Globus pallidus (tissue), 1 donor: Measurements from ENCODE around the gene CLDND2.

Experiments
- DNase-seq: peaks from one replicate; pipeline ENCODE4 v3.0.0-alpha.2; 2015; ENCODE audit warnings: low spot score

CLDND2 gene

DNA sequence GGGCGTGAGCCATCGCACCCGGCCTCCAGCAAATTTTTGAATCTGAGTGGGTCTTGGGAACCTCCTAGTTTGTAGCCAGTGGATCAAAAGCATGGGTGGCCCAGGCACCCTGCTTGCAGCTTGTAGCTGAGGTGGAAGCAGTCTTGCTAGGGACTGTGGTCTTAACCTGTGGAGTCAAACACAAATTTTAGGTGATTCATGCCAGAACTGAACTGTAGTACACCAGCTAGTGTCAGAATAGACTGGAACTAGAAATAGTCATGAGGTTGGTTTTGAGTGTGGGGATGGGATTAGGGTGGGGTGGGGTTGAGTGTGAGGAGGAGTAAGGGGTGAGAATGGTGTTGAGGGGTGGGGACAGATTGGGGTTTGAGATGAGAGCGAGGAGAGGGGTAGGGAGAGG is 13.2 kb upstream of the CLDND2 start:
- DNase-seq, result no peak

DNA sequence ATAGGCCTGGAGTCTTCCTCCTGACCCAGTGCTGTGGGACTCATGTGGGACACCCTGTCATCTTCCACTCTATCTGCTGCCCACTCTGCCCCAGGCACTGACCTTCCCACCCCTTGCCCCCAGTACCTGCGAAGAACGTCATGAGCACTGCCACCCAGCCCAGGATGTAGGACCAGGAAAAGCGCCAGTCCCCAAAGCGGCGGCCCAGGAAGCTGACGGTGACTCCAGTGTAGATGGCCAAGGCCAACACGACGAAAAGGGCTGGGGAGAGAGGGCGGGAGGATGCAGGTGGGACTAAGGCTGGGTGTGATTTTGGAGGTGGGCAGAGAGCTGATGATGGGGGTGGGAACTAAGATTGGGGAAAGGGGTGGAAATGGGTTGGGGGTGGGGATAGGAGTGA is 11.6 kb upstream of the CLDND2 start:
- no peak for DNase-seq

DNA sequence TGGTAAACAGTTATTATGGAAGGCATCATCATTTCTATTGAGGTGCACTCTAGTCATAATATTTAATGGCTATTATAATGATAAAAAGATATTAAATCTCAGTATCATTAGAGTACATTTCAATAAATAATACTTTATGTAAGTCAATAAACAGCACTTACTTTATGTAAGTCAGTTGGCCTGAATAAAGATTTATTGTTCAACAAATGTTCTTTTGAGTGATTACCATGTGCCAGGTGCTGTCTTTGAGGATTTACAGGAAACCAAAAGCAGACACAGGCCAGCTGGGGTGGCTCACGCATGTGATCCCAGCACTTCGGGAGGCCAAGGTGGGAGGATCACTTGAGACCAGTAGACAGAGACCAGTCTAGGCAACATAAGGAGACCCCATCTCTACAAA is 8.6 kb upstream of the CLDND2 start:
- no peak for DNase-seq

DNA sequence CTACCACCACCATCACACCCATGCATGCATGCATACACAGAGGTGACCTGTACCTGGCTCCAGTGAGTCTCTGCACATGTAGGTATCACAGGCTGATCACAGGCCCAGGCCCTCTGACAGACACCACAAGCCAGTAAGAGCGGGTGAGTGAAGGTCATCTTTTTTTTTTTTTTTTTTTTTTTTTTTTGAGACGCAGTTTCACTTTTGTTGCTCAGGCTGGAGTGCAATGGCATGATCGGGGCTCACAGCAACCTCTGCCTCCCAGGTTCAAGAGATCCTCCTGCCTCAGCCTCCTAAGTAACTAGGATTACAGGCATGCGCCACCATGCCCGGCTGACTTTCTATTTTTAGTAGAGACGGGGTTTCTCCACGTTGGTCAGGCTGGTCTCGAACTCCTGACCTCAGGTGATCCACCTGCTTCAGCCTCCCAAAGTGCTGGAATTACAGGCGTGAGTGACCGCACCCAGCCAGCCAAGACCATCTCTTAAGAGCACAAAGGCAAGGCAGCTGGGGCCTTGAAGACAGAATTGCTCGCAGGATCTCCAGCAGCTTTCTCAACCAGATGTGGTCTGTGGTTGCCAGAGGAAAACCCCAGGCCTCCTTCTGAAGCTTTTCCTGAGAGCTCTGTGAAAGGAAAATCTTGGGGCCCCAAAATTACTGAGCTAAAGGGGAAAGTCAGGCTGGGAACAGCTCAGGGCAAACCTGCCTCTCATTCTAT is 6.9 kb upstream of the CLDND2 start:
- no peak for DNase-seq

DNA sequence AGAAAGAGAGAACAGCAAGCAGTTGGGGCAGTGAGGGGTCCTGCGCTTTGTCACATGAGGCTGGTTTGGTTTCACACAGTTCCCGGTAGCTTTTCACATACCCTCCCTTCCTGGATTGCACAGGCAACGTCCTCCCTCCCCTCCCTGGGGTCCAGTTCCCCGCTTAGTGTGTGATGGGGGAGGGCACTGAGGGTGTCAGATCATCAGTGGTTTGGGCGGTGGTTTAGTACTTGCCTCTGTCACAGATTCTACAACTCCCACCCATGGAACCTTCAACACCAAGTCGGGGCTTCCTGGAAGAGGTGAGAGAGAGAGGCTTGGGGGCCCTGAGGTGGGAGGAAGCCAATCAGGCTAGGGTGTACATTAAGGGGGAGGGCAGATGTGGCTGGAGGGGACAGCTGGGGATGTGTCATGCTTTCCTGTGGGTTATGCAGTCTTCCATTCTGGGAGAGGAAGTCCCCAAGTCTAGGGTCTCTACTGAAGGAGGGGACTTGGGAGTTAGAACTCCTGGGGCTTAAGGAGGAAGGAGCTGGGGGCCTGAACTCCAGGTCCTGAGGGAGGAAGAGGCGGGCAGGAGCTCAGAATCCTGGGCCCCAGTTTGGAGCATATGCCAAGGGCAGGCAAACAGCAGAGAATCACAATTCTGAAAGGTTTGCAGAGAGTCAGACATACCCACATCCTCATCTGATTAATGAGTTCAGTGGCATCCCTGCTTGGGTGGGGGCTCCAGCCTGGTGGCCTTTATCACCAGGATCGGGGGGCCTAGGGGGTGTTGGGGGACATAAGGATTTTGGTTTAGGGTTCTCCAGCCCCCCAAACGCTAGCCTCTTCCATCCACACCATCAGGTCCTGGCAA is 4.1 kb upstream of the CLDND2 start, which contains the start of gene NKG7:
Gene NKG7, minus strand, starts transcription at position 6 of the 856 bp plus-strand sequence. CDS start 119 bp downstream, outside the sequence.
- DNase-seq, result no peak

DNA sequence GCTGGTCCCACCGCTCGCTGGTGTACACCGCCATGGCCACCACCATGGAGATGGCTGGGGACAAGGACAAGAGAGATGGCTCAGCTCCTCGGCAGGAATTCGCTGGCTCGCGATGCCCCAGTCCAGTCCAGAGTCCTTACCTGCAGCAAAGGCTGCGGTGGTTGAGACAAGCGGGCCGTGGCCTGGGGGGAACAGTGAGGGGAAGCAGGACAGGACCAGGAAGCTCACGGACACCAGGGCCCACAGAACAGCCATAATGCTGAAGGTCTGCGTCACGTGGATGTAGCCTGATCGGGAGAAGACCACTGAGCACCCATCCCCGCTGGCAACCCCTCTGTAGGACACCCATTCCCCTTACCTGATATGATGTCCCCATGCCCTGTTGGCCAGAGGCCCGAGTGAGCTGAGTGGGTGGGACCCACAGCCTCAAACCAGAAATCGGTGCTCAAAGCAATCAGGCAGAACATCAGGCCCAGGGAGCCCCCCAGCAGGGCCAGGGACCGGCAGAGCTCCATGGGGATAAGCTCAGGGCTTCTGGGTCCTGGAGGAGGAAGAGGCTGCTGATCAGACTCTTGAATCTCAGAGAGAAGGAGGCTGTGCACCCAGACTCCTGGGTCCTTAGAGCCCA is 3.3 kb upstream of the CLDND2 start:
- no peak for DNase-seq

DNA sequence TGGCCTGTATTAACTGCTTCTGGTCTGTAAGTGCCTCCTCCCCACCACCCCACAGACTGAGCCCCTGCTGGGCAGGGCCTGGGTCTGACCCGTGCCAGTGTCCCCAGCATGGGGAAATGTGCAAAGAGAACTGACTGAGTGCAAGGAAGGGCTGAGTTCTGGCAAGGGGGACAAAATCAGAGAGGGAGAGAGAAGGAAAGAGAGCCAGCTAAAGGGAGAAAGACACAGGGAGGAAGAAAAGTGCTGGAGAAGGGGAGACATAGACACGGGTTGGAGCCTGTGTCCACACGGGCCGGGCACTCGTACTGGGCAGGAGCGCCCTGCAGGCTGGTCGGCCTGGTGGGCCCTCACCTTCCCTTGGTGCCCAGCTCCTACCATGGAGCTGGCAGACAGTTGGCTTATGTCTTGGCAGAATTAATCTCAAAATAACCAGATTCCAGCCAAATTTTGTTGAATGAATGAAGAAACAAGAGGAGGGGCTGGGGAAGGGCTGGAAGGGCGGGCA is 2.4 kb upstream of the CLDND2 start:
- DNase-seq, result no peak

DNA sequence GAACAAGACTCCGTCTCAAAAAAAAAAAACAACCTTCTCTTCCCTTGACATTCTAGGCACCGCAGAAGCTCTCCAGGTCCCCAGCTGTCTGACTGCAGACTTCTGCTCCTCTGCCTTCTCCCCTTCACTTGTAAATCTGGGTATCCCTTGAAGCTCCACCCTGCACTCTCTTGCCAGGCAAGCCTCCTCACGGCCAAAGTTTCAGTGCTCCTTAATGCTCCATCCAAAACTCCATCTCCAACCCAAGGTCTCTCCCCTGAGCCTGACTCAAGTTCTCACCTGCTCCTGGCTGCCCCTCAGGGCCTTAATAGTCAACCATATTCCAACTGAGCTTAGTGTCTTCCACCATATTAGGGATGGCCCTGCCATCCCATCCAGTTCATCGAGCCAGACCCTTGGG is 1.4 kb upstream of the CLDND2 start:
- no peak for DNase-seq

DNA sequence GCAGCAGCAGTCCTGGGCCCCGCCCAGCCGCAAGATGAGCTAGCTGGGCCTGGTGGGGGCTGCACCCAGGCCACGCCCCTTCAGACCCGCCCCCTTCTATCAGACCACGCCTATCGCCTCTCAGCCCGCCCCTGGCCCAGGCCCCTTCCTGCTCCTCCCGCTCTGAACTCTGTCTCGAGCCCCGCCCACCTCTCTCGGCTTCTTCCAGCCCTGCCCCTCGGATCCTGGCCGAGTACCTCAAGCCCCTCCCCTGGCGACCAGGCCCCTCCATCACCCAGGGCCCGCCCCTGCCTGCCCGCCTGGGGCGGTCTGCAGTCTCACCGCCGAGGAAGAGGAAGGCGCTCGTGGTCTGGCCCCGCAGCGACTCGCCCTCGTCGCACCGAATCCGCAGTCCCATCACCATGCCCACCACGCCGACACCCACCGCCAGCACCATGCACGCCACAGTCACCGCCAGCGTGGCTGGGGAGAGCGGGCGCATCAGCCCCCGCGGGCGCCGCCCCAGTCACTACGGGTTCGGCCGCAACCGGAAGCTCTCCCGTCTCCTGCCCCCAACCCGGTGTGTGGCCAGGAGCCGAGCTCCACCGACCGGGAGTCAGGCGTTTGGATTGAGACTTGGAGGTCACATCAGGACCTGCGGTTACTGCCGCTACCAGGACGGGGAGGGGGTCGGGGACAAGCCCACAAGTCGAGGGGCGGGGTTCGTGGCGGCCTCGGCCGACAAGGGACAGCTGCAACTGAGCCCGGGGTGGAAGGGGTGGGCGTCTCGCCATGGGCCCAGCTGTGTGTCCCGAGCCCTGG is 1.0 kb downstream of the CLDND2 start:
- peak; percentile 98 for DNase-seq

DNA sequence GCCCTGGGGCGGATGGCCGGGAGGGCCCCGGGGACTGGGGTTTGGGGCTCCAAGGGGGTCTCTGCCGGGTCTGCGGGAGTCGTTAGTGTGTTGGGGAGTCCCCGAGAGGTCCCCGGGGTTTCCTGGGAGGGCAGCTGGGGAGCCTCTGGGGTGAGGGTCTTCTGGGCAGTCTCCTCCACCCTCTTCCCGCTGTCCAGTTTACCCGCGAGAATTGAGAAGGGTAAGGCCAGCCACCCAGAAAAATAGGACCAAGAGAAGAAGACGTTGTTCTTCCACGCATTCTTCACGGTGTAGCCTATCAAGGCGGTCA is 1.6 kb downstream of the CLDND2 start:
- no peak for DNase-seq

DNA sequence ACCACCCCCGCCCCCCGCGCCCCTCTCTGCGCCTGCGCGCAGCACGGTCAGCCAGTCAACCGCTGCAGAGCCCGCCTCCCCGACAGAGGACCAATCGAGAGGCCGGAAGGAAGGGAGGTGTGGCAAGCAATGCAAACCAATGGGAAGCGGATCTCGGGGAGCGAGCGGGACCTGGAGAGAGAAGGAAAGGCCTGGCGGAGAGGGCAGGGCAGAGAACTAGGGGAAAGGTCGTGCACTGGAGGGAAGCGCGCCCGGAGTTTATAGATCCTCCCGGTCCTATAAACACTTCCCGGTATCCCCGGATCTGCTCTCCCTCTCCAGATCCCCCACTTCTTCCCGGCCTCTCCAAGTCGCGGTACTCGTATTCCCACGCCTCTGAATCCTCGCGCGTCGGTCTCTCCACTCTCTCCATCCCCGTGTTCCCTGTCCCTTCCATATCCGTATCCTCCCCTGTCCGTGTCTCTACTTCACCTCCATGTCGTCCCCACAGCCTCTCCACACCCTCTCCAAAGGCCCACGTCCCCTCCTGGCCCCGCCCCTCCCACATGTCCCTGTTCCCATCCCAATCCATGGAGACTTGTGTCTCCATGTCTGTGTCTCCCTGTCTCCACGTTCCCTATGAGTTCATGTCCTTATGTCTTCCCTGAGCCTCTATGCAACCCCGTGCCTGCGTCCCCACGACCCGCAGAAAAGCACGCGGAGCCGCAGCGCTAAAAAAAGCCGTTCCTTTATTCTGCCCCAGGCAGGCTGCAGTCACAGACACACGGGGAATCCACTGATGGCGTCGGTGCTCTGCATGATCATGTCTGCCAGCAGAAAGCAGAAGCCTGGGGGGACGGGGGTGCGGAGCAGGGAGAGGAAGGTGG is 2.2 kb downstream of the CLDND2 start:
- DNase-seq, result peak; percentile 99

DNA sequence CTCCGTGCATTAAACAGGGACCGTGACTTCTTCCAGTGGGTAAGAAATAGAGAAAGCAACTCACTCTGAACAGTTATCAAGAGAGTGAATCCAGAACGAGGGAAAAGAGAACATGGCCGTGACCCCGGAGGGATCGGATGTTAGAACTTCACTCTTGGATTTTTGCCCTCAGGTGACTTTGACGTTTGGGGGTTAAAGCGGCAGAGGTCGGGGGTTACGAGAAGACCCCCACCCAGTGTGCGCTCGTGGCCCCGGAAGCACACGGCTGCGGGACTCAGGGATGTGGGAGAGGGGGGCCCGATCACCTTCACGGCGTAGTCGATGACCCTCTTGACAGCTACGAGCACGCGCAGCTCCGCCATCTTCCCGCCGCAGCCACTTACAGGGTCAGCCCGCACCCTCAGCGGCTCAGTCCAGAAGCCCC is 2.8 kb downstream of the CLDND2 start, which contains the start of gene ETFB:
Gene ETFB, minus strand, starts transcription at position 424 of the 424 bp plus-strand sequence. Its CDS starts 62 bp downstream, at position 362.
- no peak for DNase-seq

DNA sequence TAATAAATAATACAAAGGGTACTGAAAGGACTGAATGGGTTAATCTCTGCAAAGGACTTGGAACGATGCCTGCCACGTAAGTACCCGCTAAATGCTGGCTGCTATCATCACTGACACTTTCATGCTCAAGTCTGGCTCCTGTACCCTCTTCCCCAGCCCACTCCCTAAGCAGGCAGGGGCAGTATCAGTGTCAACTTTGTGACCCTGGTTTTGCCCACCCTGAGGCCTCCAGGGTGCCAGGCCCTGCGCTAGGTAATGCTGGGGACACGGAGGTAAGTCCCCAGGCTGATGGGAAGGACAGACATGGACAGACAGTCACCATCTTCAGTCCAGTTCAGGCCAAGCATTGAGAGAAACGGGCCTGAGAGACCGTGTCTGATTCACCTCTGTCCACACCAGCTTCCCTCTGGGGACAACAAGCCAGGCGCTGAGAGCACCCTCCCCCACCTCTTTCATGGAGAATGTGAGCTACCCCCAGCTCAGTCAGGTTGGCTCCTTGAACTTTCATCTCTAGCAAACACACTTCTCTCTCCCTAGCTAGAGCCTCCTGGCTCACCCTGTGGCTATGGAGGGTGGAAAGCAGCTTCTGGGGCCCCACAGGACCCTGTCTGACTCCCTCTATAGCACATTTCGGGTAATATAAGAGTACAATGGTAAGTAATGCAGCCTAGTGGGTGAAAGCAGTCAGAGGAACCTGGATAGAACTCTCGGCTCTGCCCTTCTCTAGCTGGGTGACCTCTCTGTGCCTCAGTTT is 3.4 kb downstream of the CLDND2 start:
- DNase-seq, result peak; percentile 41

DNA sequence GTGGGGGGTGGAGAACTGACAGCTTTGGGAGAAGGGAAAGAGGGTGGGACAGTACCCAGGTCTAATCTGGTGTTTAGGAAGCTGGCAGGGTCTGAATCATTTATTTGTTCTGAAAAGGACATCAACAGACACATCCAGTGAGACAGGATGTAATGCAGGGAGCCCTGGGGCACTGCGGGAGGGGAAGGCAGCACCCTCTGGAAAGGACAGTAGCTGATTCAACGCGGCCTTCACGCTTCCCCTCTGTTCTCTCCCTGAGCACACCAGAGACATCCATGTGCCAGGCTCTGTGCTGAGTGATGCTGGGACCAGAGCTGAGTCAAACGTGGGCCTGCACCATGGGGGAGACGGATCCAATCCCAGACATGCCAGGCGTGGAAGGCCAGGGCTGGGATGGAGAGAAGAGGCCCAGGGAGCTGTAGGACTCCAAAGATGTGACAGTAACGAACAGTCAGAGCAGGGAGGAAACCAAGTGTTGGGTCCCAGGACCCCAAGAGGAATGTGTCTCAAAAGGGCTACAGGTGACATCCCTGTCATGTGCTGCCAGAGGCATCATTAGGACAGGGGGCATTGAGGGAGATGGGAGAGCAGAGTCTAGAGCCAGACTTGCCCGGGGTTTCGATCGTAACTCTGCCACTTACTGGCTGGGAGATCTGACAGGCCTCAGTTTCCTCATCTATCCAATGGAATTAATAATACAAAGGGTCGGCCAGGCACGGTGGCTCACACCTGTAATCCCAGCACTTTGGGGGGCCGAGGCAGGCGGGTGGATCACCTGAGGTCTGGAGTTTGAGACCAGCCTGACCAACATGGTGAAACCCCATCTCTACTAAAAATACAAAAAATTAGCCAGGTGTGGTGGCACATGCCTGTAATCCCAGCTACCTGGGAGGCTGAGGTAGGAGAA is 4.3 kb downstream of the CLDND2 start:
- peak; percentile 45 for DNase-seq

DNA sequence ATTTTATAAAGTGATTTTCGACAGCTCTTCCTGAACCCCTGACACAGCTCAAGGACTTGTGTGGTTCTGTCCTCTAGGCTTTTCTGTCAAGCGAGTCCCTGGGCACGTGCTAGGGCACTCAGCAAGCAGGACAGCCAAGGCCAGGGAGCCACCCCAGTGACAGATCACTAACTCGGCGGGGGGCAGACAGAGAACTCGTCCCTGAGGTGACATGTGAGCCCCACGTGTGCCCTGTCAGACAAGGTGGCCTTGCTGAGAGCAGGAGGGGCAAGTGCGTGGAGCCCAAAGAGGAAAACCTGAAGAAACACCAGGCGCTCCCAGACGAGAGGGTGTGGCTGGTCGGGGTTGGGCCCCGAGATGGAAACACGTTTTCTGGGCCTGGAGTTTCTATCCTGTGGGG is 7.6 kb downstream of the CLDND2 start:
- no peak for DNase-seq

DNA sequence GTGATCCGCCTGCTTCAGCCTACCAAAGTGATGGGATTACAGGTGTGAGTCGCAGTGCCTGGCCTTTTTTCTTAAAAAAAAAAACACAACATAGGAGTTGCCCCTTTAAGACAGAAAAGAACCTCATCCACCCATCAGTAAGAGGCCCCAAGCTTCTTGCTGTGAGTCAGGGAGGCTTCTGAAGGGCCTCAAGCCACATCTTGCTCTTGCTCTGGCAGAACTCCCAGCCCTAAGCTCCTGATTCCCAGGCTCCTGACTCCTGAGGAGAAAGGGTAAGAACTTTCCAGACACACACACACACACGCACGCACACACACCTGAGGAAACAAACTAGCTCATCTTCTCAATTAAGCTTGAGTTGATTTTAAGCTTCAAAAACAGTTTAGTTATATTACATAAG is 9.5 kb downstream of the CLDND2 start:
- peak; percentile 10 for DNase-seq

DNA sequence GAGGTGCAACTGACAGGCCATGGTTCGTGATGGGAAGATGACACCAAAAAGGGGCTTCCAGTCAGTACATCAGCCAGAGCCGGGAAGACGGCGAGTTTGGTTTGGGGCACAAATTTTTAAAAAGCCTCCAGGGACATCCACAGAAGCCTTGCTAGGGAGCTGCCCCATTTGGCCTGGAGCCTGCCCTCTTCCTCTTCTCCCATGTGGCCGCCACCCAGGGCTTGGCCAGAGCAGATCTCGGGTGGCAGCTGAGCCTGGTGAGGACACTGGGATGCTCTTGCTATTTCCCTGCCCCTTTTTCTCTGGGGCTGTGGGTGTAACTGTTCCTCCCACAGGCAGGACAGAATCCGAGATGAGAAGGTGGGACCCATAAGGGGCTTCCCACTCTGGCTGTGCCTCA is 10.9 kb downstream of the CLDND2 start:
- no peak for DNase-seq

DNA sequence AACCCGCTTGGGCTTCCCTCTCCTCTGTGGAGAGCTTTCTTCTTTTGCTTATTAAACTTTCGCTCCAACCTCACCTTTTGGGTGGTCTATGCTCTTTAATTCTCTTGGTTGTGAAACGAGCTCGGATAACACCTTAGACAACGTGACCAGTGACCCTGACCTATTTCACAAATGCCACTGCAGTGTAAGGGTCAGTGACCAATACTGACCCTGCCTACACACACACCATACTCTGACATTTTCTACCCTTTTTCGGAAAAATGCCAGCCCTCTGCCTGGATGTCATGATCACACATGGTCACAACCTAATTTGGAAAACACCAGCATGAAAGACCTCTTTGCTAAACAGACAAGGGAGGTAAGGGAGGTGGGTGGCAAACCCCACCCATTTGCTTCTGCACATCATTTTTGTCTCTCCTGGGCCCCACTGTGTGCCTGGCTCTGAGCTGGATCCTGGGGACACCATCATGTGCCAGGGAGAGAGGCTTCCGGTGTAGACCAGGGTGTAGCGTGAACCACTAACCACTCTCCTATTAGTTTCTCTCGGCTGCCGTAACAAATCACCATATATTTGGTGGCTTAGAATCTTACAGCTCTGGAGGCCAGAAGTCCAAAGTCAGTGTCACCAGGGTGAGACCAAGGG is 12.5 kb downstream of the CLDND2 start:
- no peak for DNase-seq

DNA sequence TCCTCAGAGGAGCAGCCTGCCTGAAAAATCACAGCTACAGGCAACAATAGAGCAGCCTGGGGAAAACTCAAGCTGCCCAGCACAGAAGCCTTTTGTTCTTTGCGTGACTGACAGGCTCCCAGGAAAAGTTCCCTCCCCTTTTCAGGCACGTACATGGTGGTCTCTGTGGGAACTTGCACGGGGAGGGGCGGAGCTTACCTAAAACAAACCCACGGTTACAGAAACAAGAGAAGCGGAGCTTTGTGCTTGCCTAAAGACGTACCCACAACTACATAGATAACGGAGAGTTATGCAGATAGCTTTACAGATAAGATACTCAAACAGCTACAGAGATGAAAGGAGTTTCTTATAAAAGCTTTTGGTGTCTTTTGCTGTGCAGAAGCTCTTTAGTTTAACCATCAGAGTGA is 14.1 kb downstream of the CLDND2 start:
- peak; percentile 88 for DNase-seq
